Fibroblast of lung (primary cell): ENCODE measurements around the gene FNDC10.

Source experiments
- EZH2 ChIP-seq: IDR thresholded peaks from 2 replicates; pipeline ENCODE4 v1.5.1; 2012; ENCODE audit warnings: low read length, control low read depth, mild to moderate bottlenecking; ENCODE audit errors: missing control alignments
- TF ChIP-seq, protein P1 (sequence below), 2 donors: IDR thresholded peaks in 1 of 2; conservative IDR thresholded peaks in 1 of 2; 1 replicate in 1 of 2; 2 replicates in 1 of 2; pipeline ENCODE4 v1.5.1; 2011 to 2012; ENCODE audit warnings: low read length in 2 of 2, control low read depth in 1 of 2, inconsistent platforms in 1 of 2, low read depth in 1 of 2, mild to moderate bottlenecking in 1 of 2

DNA sequence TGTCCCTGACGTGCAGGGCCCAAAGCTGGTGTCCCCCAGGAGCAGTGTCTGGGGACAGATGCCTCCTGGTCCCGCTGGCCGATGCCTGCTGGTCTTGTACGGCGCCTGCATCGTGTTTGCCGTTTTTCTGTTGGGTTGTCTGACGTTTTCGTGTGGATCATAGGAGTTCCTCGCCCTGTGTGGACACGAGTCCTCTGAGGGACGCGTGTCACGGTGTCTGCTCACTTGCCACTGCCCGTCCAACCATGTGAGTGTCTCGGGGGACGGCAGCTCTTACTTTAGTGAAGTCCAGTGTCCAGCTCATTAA is 22.8 kb upstream of the FNDC10 start:
- TF ChIP-seq, protein P1, sequence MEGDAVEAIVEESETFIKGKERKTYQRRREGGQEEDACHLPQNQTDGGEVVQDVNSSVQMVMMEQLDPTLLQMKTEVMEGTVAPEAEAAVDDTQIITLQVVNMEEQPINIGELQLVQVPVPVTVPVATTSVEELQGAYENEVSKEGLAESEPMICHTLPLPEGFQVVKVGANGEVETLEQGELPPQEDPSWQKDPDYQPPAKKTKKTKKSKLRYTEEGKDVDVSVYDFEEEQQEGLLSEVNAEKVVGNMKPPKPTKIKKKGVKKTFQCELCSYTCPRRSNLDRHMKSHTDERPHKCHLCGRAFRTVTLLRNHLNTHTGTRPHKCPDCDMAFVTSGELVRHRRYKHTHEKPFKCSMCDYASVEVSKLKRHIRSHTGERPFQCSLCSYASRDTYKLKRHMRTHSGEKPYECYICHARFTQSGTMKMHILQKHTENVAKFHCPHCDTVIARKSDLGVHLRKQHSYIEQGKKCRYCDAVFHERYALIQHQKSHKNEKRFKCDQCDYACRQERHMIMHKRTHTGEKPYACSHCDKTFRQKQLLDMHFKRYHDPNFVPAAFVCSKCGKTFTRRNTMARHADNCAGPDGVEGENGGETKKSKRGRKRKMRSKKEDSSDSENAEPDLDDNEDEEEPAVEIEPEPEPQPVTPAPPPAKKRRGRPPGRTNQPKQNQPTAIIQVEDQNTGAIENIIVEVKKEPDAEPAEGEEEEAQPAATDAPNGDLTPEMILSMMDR (conservative IDR thresholded peaks at IDR 0.05 in 1 of 2, IDR thresholded peaks at IDR 0.05 in 1 of 2; ENCODE audit: low read depth in 1 of 2, low read length in 2 of 2), result no peak
- no peak for TF ChIP-seq EZH2
